Upper lobe of left lung (tissue), 6 donors: Measurements from ENCODE around the gene XYLT1. TPM values are rescaled to one million over a fixed set of nuclear protein-coding genes. Genes with fewer than 3 reads are reported as not detected.

Experiments used
- ATAC-seq, 2 donors: fragments of 200-7000 bp; cut with Tn5 transposase; one replicate each; pipeline ENCODE4 v1.9.1; 2022; ENCODE audit warnings: mild to moderate bottlenecking in 2 of 2, moderate library complexity in 2 of 2; ENCODE audit not compliant: low FRiP score in 2 of 2
- DNase-seq, 2 donors: peaks; one replicate each; pipeline ENCODE4 v3.0.0-alpha.2; 2019 to 2020
- H3K27ac ChIP-seq, 4 donors: fragments of 200-600 bp; sonication (generic); one replicate each; pipeline ENCODE4 v1.5.1; 2016 to 2019
- H3K27me3 ChIP-seq, 4 donors: fragments of 200-600 bp; sonication (generic); one replicate each; pipeline ENCODE4 v1.5.1; 2017 to 2019
- H3K36me3 ChIP-seq, 4 donors: fragments of 200-600 bp; sonication (generic); one replicate each; pipeline ENCODE4 v1.5.1; 2016 to 2019
- H3K4me1 ChIP-seq, 4 donors: fragments of 200-600 bp; sonication (generic); one replicate each; pipeline ENCODE4 v1.5.1; 2018 to 2019
- H3K4me3 ChIP-seq, 4 donors: fragments of 200-600 bp; sonication (generic); one replicate each; pipeline ENCODE4 v1.5.1; 2017 to 2019; ENCODE audit warnings: mild to moderate bottlenecking in 2 of 4, moderate library complexity in 1 of 4
- H3K9me3 ChIP-seq, 4 donors: fragments of 200-600 bp; sonication (generic); one replicate each; pipeline ENCODE4 v1.5.1; 2018 to 2019
- CTCF ChIP-seq, 6 experiments: fragments of 450-650 bp in 4 of 6; fragments of 200-600 bp in 2 of 6; sonication (generic) in 2 of 6; IDR thresholded peaks; one replicate each; pipeline ENCODE4 v1.5.1; 2016 to 2019; ENCODE audit warnings: antibody characterized with exemption in 6 of 6
- EP300 ChIP-seq, 4 donors: sonication (generic); formaldehyde crosslinking; IDR thresholded peaks; one replicate each; pipeline ENCODE4 v1.5.1; 2017; ENCODE audit warnings: antibody characterized with exemption in 4 of 4, control low read depth in 2 of 4
- POLR2A ChIP-seq, 4 donors: fragments of 450-650 bp; IDR thresholded peaks; one replicate each; pipeline ENCODE4 v1.5.1; 2016 to 2017; ENCODE audit warnings: antibody characterized with exemption in 4 of 4, mild to moderate bottlenecking in 2 of 4
- POLR2AphosphoS5 ChIP-seq, 2 donors: sonication (generic); formaldehyde crosslinking; IDR thresholded peaks; one replicate each; pipeline ENCODE4 v1.5.1; 2017; ENCODE audit warnings: antibody characterized with exemption in 2 of 2
- whole genome bisulfite sequencing, 2 donors: methylation state at CpG; one replicate each; pipeline ENCODE4 v1.1.5; 2017 to 2018; 5-methylcytosine and 5-hydroxymethylcytosine counted together
- total RNA-seq, 6 donors: library from RNA; depleted of rRNA in 4 of 6; stranded (reverse); fragments of >200 nt in 4 of 6; gene quantifications; one replicate each; pipeline versions ENCODE4 v1.1.0 to v1.2.1, GENCODE V29; 2016 to 2021
- donor health status: DM: no; HTN: no; CAD: no; lungs with moderate emphysema.
- donor health status: DM: no; HTN: yes; CAD: no; lungs with severe emphysema.

XYLT1 gene
- total RNA-seq, 6 donors from 2014 or later, result 3.0 to 26.2 (median 6.8) TPM

- no peak for TF ChIP-seq POLR2AphosphoS5 (IDR thresholded peaks at IDR 0.05)
- TF ChIP-seq EP300 (IDR thresholded peaks at IDR 0.05), result no peak
- TF ChIP-seq CTCF (IDR thresholded peaks at IDR 0.05), result no peak
- no peak for TF ChIP-seq POLR2A (IDR thresholded peaks at IDR 0.05)
Observed at GRCh38 chr16:17229766-17230165, 241.0 kb downstream of the XYLT1 start.

GRCh38 chr16:17229131-17229530 lies 241.6 kb downstream of the XYLT1 start:
- DNase-seq, result no peak
- Histone ChIP-seq H3K4me3 (no peak overlapping the region), H3K9me3 (no peaks in the 10 kb centered on the region), H3K27me3 (no peaks in the 10 kb centered on the region), H3K4me1 (peaks cover 5 to 8% (median 7%) of the 10 kb centered on the region in 4 donors), H3K36me3 (no peaks in the 10 kb centered on the region), H3K27ac (no peak overlapping the region)
- TF ChIP-seq EP300 (IDR thresholded peaks at IDR 0.05) (no peak), POLR2AphosphoS5 (IDR thresholded peaks at IDR 0.05) (no peak), POLR2A (IDR thresholded peaks at IDR 0.05) (no peak), CTCF (IDR thresholded peaks at IDR 0.05) (no peak)
- ATAC-seq, result no peak
- 92 to 100% methylated on average over 4 to 6 of the region's 6 CpGs for WGBS, 2 donors

More at GRCh38 chr16:17229766-17230165, 241.0 kb downstream of the XYLT1 start:
- no peak overlapping the region for H3K4me3 ChIP-seq
- H3K27me3 ChIP-seq, result no peaks in the 10 kb centered on the region
- H3K36me3 ChIP-seq, result no peaks in the 10 kb centered on the region
- H3K27ac ChIP-seq, result no peak overlapping the region
- ATAC-seq (no peak), DNase-seq (no peak)
- H3K4me1 ChIP-seq, result peaks cover under 1 to 5% (median 3%) of the 10 kb centered on the region in 4 donors
- 86 to 93% methylated on average over 4 of the region's 4 CpGs for WGBS, 2 donors
- H3K9me3 ChIP-seq, result no peaks in the 10 kb centered on the region

DNA sequence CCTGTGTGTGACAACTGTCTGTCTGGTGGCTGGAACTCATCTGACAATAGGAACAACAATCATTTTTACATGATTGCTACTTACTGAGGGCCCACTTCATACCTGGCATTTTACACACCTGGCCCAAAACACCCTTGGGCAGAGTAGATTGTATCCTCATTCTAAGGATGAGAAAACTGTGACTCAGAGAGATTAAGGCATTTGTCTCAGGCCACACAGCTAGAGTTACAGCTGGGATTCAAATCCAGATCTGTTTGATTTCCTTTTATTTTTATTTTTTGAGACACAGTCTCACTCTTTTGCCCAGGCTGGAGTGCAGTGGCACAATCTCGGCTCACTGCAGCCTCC lies 242.1 kb downstream of the XYLT1 start:
- Histone ChIP-seq H3K4me3 (no peak overlapping the region), H3K9me3 (no peaks in the 10 kb centered on the region), H3K27me3 (no peaks in the 10 kb centered on the region), H3K4me1 (peaks cover 5 to 11% (median 8%) of the 10 kb centered on the region in 4 donors), H3K36me3 (no peaks in the 10 kb centered on the region), H3K27ac (no peak overlapping the region)
- no peak for ATAC-seq
- WGBS, 2 donors, result 92 to 100% methylated on average over 1 of the region's 1 CpG
- no peak for DNase-seq
- TF ChIP-seq POLR2AphosphoS5 (IDR thresholded peaks at IDR 0.05) (no peak), POLR2A (IDR thresholded peaks at IDR 0.05) (no peak), EP300 (IDR thresholded peaks at IDR 0.05) (no peak), CTCF (IDR thresholded peaks at IDR 0.05) (no peak)

DNA sequence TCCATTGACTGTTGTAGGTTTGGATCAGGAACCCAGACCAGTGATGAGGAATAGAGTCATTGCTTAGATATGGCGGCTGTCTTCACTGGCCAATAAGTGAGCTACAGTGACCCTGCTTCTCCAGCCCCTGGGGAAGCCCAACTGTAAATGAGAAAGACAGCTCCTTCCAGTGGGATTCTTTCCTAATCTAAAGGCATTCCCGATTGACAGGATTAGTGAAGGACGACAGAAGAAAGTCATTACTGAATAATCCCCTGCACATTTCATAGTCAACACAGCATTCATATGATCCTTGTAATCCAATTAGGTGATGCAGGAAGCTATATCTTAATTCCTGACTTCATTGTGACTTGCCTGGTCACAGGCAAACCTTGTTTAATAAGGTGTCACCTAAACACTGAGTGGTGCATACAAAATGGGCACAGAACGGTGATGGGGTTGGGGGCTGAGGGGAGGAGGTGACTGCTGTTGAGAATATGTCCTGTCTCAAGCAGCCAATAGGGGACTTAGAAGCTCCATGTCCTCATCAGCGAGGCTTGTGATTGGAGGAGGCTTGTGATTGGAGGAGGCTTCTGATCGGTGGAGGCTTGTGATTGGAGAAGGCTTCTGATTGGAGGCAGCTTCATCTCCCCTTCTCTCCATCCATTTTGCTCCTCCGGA lies 242.6 kb downstream of the XYLT1 start:
- Histone ChIP-seq H3K27ac (no peak overlapping the region), H3K4me1 (peaks cover 5 to 14% (median 10%) of the 10 kb centered on the region in 4 donors), H3K4me3 (no peak overlapping the region), H3K27me3 (no peaks in the 10 kb centered on the region), H3K9me3 (no peaks in the 10 kb centered on the region), H3K36me3 (no peaks in the 10 kb centered on the region)
- WGBS, 2 donors, result 93 to 94% methylated on average over 7 of the region's 7 CpGs
- ATAC-seq (no peak), DNase-seq (no peak)
- TF ChIP-seq EP300 (IDR thresholded peaks at IDR 0.05) (no peak), POLR2A (IDR thresholded peaks at IDR 0.05) (no peak), CTCF (IDR thresholded peaks at IDR 0.05) (no peak), POLR2AphosphoS5 (IDR thresholded peaks at IDR 0.05) (no peak)

DNA sequence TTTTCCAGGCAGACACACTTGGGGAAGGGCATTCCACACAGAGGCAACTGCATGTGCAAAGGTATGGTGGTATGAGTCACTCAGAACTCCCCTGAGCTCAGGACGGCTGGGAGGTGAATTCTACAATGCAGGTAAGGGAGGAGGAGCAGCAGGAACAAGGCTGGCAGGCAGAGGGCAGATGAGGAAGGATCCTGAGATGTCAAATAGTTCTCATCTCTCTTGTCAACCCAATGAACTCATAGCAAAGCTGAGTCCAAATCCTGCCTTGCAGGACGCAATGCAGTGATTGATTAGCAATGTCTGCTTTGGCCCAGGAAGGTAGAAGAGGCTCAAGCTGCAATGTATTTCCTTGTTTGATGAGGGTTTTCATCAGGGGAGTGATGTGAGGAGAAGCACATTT lies 243.5 kb downstream of the XYLT1 start:
- H3K36me3 ChIP-seq, result no peaks in the 10 kb centered on the region
- H3K27me3 ChIP-seq, result no peaks in the 10 kb centered on the region
- 81 to 84% methylated on average over 2 of the region's 2 CpGs for WGBS, 2 donors
- H3K4me1 ChIP-seq, result peaks cover 8 to 17% (median 10%) of the 10 kb centered on the region in 4 donors
- H3K4me3 ChIP-seq, result no peak overlapping the region
- ATAC-seq (no peak), DNase-seq (no peak)
- H3K9me3 ChIP-seq, result no peaks in the 10 kb centered on the region
- no peak overlapping the region for H3K27ac ChIP-seq
- no peak for TF ChIP-seq CTCF (IDR thresholded peaks at IDR 0.05)
- no peak for TF ChIP-seq POLR2AphosphoS5 (IDR thresholded peaks at IDR 0.05)
- TF ChIP-seq EP300 (IDR thresholded peaks at IDR 0.05), result no peak
